GM12875 (cell line): ENCODE results near the gene MAP7.
"Not testable (repeated sequence)": the region's sequence is repeated elsewhere in the genome, so short reads cannot be mapped to it uniquely, and the experiment has no call there.

Experiments used
- H3K4me3 ChIP-seq: one replicate; pipeline ENCODE4 v1.5.1; 2011; ENCODE audit warnings: low read depth, low read length, control low read depth
- TF ChIP-seq, protein P1 (sequence below): IDR thresholded peaks from 2 replicates; pipeline ENCODE4 v1.5.1; 2011; ENCODE audit warnings: low read depth, mild to moderate bottlenecking, control low read depth, inconsistent platforms, low read length, moderate library complexity, borderline replicate concordance; ENCODE audit not compliant: insufficient read depth

The MAP7 gene

DNA sequence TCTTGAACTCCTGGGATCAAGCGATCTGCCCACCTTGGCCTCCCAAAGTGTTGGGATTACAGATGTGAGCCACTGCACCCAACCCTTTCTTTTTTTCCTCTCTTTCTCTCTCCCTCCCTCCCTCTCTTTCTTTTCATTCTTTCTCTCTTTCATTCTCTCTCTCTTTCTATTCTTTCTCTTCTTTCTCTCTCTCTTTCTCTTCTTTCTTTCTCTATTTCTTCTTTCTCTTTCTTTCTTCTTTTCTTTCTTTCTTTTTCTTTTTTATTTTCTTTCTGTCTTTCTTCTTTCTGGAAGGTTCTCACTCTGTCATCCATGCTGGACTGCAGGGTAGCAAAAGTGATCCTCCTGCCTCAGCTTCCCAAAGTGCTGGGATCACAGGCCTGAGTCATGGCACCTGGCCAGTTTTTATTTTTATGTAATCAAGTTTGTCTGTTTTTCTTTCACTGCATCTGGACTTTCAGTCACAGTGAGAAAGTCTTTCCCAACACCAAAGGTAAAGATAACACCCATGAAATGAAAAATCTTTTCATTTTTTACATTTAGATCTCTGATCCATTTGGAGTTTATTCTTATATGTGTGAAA lies 240.4 kb downstream of the MAP7 start:
- no peak overlapping the region for H3K4me3 ChIP-seq
- TF ChIP-seq, protein P1, sequence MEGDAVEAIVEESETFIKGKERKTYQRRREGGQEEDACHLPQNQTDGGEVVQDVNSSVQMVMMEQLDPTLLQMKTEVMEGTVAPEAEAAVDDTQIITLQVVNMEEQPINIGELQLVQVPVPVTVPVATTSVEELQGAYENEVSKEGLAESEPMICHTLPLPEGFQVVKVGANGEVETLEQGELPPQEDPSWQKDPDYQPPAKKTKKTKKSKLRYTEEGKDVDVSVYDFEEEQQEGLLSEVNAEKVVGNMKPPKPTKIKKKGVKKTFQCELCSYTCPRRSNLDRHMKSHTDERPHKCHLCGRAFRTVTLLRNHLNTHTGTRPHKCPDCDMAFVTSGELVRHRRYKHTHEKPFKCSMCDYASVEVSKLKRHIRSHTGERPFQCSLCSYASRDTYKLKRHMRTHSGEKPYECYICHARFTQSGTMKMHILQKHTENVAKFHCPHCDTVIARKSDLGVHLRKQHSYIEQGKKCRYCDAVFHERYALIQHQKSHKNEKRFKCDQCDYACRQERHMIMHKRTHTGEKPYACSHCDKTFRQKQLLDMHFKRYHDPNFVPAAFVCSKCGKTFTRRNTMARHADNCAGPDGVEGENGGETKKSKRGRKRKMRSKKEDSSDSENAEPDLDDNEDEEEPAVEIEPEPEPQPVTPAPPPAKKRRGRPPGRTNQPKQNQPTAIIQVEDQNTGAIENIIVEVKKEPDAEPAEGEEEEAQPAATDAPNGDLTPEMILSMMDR, result no peak

DNA sequence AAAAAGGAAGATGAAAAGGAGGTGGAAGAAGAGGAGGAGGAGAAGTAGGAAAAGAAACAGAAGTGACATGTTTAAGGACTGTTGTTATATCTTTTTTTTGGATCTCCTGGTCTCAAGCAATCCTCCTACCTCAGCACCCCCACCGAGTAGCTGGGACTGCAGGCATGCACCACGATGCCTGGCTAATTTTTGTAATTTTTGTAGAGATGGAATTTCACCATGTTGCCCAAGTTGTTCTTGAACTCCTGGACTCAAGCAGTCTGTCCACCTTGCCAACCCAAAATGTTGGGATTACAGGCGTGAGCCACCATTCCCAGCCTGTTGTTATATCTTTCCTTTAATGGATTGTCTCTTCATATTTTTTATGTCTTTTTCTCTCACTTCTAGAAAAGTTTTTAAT lies 241.1 kb downstream of the MAP7 start:
- no peak overlapping the region for H3K4me3 ChIP-seq
- TF ChIP-seq, protein P1, result no peak

DNA sequence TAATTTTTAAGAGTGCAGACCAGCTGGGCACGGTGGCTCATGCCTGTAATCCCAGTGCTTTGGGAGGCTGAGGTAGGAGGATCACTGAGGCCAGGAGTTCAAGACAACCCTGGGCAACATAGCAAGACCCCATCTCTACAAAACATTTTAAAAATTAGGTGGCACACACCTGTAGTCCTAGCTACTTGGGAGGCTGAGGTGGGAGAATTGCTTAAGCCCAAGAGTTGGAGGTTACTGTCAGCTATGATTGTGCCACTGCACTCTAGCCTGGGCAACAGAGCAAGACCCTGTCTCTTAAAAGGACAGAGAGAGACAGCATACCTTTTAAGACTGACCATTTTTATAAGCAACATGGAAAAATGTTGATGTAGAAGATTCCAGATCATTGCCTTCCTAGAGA lies 241.8 kb downstream of the MAP7 start:
- H3K4me3 ChIP-seq, result not testable (repeated sequence)

DNA sequence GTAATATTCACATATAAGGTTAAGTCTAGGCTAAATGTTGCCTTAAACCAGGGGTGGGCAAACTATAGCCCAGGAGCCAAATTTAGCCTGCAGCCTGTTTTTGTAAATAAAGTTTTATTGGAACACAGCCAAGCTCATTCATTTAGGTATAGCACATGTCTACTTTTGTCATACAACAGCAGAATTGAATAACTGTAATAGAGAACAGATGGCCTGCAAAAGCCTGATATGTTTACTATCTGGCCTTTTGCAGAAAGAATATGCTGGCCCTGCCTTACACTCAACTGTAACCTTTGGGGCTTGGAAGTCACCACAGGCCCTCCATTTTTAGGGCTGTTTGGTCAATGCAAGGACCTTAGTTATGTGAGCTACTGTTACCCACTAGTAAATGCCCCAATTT lies 242.9 kb downstream of the MAP7 start:
- no peak overlapping the region for H3K4me3 ChIP-seq
- TF ChIP-seq, protein P1, result no peak

DNA sequence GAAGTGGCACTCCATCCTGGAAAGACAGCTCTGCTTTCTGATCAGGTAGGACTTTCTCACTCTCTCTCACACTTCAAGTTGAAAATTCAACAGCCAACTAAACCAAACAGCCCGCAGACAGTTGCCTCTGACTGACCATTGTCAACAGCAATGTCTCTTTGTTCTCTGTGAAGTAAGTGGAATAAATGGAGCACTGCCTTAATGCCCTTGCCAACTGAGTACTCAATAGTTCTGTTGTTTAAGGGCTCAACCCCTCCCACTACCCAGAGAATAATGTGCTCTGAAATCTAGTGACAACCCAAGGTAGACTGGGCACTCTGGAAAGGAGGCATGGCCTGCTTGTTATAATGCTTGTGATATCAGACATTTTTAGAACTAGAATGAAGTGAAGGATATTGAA lies 243.8 kb downstream of the MAP7 start:
- TF ChIP-seq, protein P1, result no peak
- no peak overlapping the region for H3K4me3 ChIP-seq

DNA sequence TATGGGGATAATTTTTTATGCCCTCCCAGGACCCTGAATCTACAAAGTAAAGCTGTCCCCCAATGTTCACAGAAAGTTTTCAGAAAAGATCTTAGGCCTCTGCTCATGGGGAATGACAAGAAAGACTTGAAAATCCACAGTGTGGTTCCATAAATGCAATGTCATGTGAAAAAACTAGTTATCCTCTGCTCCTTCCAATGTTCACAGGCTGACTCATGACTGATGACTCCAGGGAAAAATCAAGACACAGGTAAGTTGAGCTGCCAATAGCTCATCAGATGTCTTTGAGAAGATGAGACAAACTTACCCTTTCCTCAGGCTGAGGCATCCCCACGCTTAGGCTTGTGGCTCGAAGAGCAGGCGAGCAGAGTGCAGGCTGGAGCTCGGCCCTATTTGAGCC lies 245.8 kb downstream of the MAP7 start:
- H3K4me3 ChIP-seq, result no peak overlapping the region
- TF ChIP-seq, protein P1, result no peak

DNA sequence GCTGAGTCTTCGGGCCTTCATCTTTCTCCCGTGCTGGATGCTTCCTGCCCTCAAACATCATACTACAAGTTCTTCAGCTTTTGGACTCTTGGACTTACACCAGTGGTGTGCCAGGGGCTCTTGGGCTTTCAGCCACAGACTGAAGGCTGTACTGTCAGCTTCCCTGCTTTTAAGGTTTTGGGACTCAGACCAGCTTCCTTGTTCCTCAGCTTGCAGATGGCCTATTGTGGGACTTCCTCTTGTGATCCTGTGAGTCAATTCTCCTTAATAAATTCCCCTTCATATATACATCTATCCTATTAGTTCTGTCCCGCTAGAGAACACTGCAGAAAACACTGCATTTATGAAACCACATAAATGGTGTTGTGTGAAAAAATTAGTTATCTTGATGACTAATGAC lies 246.7 kb downstream of the MAP7 start:
- H3K4me3 ChIP-seq, result no peak overlapping the region

More for the DNA sequence above, 246.7 kb downstream of the MAP7 start:
- TF ChIP-seq, protein P1, result no peak
